Gastrocnemius medialis (tissue), 4 donors: ENCODE results near the gene PPM1L.

Experiments
- POLR2A ChIP-seq, 2 donors: fragments of 450-650 bp; IDR thresholded peaks; one replicate each; pipeline ENCODE4 v1.6.1; 2017; ENCODE audit warnings: antibody characterized with exemption in 2 of 2, mild to moderate bottlenecking in 2 of 2, moderate library complexity in 2 of 2
- TF ChIP-seq, protein P1 (sequence below), 5 experiments: fragments of 450-650 bp in 3 of 5; fragments of 200-600 bp in 2 of 5; sonication (generic) in 2 of 5; IDR thresholded peaks in 4 of 5; conservative IDR thresholded peaks in 1 of 5; 1 replicate in 4 of 5; 2 replicates in 1 of 5; pipeline ENCODE4 v1.5.1; 2016 to 2019; ENCODE audit warnings: antibody characterized with exemption in 5 of 5, mild to moderate bottlenecking in 3 of 5, moderate library complexity in 3 of 5

DNA sequence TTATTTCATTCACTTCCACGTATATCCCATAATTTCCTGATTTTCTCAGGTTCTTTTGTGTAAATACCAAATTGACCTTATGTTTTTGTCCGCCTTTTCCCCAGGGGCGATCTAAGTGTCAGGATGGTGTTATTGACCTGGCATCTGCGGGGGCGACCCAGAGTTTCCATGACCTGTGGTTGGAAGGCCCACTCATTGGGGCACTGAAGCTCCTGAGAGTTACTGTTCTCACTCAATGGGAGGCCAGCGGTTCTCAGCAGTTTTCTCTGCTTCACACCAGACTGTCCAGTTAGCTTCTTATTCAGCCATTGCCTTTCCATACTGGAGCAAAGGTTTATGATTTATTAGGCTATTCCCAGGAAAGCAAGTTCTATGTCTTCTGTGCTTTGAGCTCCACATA, 295.8 kb downstream of the PPM1L start:
- TF ChIP-seq, protein P1, sequence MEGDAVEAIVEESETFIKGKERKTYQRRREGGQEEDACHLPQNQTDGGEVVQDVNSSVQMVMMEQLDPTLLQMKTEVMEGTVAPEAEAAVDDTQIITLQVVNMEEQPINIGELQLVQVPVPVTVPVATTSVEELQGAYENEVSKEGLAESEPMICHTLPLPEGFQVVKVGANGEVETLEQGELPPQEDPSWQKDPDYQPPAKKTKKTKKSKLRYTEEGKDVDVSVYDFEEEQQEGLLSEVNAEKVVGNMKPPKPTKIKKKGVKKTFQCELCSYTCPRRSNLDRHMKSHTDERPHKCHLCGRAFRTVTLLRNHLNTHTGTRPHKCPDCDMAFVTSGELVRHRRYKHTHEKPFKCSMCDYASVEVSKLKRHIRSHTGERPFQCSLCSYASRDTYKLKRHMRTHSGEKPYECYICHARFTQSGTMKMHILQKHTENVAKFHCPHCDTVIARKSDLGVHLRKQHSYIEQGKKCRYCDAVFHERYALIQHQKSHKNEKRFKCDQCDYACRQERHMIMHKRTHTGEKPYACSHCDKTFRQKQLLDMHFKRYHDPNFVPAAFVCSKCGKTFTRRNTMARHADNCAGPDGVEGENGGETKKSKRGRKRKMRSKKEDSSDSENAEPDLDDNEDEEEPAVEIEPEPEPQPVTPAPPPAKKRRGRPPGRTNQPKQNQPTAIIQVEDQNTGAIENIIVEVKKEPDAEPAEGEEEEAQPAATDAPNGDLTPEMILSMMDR (IDR thresholded peaks at IDR 0.05 in 4 of 5, conservative IDR thresholded peaks at IDR 0.05 in 1 of 5), result no peak
- no peak for TF ChIP-seq POLR2A (IDR thresholded peaks at IDR 0.05)
